ENCODE data around the gene INTS13.

The INTS13 gene

DNA sequence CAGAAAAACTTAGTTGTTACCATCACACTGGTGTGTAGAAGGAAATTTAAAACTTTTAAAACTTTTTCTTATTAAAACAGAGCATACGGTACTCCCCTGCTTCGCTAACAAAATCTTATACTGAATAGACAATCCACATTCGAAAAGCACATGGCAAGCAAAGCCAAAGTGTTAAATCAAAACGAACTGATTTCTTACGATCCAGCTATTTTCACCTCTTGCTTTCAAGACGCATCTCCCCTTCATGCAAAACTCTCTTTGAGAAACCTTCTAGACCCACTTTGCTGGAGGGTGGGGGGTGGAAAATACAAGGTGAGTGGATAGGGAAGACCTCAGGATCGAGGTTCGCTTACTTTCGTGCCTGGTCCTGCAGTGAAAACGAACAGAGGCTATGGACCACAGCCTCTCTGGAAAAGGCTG, 328 bp downstream of the INTS13 start:
- 0 out of 2 replicates have a peak, but pooled peaks have one; percentile 13 for TF ChIP-seq SIN3A (IDR thresholded peaks at IDR 0.05; ENCODE audit: borderline replicate concordance, insufficient read depth, low read length)
- no peak for TF ChIP-seq FOXP2 (optimal IDR thresholded peaks at IDR 0.05; ENCODE audit: borderline replicate concordance, extremely low read depth, extremely low read length, insufficient read depth)

DNA sequence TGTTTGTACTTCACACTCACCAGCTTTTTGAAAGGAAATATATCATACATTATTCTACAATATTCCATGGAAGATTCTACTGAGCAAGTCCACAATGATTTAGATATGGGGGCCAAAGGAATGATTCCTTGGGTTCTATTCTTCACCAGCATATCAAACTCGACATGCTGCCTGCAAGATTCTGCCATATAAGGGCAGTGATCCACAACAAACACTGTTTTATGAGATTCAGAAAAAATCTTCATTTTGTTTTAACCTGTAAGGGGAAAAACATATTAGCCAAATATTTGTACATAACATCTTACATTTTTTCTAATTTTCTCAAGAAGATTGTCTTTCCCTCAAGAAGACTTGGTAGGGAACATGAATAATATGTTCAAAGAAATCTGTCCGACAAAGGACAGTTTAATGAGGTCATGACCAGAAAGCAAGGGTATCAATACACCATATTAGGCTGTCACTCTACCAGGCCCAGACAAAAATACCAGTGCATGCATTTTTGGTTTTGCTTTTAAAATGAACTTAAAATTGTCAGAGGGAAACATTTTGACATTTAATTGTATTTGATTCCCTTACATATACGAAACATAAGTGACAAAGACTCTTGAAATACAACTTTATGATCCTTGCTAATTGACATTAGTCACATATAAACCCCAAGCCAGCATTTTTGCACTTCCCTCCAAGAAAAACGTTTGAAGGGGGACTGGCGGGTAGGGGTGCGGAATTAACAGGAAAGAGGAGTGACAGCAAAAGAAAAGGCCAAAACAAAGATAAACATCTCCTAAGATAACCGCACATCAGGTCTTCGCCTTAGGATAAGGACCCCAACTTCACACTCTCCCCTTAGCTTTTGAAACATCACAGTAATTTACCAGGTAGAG, 980 bp downstream of the INTS13 start:
- TF ChIP-seq TAF1 (IDR thresholded peaks at IDR 0.05; ENCODE audit: borderline replicate concordance, insufficient read depth, low read length), result no peak
- no peak for TF ChIP-seq REST (IDR thresholded peaks at IDR 0.05; ENCODE audit: insufficient read depth in 1 of 2, low read depth in 2 of 2, low read length in 2 of 2)
- TF ChIP-seq POLR2AphosphoS5 (IDR thresholded peaks at IDR 0.05; ENCODE audit: low read depth, low read length), result no peak
- no peak for TF ChIP-seq SIN3A (IDR thresholded peaks at IDR 0.05; ENCODE audit: borderline replicate concordance, insufficient read depth, low read length)
- TF ChIP-seq FOXP2 (optimal IDR thresholded peaks at IDR 0.05; ENCODE audit: borderline replicate concordance, extremely low read depth, extremely low read length, insufficient read depth), result no peak

DNA sequence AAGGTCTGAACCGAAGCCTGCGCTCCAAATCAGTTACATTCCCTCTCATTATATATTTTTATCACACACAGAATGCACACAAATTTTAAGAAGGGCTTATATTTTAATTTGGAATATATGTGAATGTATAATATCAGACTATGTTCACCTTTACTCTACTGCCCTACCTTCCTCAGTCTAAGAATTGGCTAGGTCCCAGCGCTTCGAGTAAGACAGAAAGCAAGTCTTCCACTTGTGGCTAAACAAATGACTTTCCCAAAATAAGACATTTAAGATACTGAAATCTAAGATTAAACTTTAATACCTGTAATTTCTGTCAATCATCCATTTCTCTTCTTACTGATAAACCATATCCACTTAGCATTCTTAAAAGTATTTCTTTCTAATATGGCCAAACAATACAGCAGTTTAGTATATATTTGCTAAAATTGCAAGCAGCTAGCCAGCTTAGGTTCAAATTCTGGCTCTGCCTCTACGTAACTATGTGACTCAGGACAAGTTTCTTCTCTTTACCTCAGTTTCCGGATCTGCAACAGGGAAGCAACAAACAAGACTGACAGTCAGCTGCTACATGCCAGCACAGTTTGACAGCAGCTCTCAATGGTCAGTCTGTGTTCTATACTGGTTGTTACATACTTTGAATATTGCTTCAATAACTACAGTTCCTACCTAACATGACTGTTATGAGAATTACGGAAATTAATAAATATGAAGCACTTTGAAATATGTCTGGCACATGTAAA, 2.0 kb downstream of the INTS13 start:
- TF ChIP-seq SIN3A (IDR thresholded peaks at IDR 0.05; ENCODE audit: borderline replicate concordance, insufficient read depth, low read length), result no peak
- TF ChIP-seq POLR2AphosphoS5 (IDR thresholded peaks at IDR 0.05; ENCODE audit: low read depth, low read length), result no peak
- no peak for TF ChIP-seq REST (IDR thresholded peaks at IDR 0.05; ENCODE audit: insufficient read depth in 1 of 2, low read depth in 2 of 2, low read length in 2 of 2)
- no peak for TF ChIP-seq FOXP2 (optimal IDR thresholded peaks at IDR 0.05; ENCODE audit: borderline replicate concordance, extremely low read depth, extremely low read length, insufficient read depth)
- no peak for TF ChIP-seq TAF1 (IDR thresholded peaks at IDR 0.05; ENCODE audit: borderline replicate concordance, insufficient read depth, low read length)

DNA sequence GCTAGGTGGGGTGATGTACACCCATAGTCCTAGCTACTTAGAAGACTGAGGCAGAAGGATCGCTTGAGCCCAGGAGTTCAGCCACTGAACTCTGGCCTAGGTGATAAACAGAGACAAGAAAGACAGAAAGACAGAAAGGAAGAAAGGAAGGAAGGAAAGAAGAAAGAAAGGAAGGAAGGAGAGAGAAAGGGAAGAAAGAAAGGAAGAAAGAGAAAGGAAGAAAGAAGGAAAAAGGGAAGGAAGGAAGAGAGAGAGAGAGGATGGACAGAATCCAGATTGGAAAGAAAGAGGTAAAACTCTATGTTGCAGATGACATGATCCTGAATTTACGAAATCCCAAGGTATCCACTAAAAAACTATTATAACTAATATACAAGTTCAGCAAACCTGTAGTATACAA, 8.2 kb downstream of the INTS13 start:
- TF ChIP-seq TAF1 (IDR thresholded peaks at IDR 0.05; ENCODE audit: borderline replicate concordance, insufficient read depth, low read length), result no peak
- TF ChIP-seq POLR2AphosphoS5 (IDR thresholded peaks at IDR 0.05; ENCODE audit: low read depth, low read length), result no peak
- no peak for TF ChIP-seq FOXP2 (optimal IDR thresholded peaks at IDR 0.05; ENCODE audit: borderline replicate concordance, extremely low read depth, extremely low read length, insufficient read depth)
- TF ChIP-seq SIN3A (IDR thresholded peaks at IDR 0.05; ENCODE audit: borderline replicate concordance, insufficient read depth, low read length), result no peak
- TF ChIP-seq REST (IDR thresholded peaks at IDR 0.05; ENCODE audit: insufficient read depth in 1 of 2, low read depth in 2 of 2, low read length in 2 of 2), result no peak

DNA sequence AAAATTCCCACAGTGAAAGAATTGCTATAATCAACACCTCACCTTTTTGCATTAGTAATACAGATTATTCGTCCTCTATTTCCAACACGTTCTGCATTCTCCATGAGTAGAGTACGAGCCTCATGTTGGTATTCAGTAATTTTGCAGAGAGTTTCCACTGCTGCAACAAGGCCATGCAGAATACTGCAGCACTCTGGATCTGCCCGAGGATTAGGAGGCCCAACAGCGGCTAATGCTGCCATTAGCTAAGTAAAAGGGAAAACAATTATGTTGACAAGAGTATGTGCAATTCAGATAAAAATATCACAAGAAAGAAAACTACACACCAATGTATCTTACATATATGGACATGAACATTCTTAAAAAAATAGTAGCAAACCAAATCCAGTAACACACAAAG, 9.1 kb downstream of the INTS13 start:
- TF ChIP-seq FOXP2 (optimal IDR thresholded peaks at IDR 0.05; ENCODE audit: borderline replicate concordance, extremely low read depth, extremely low read length, insufficient read depth), result no peak
- TF ChIP-seq REST (IDR thresholded peaks at IDR 0.05; ENCODE audit: insufficient read depth in 1 of 2, low read depth in 2 of 2, low read length in 2 of 2), result no peak
- TF ChIP-seq SIN3A (IDR thresholded peaks at IDR 0.05; ENCODE audit: borderline replicate concordance, insufficient read depth, low read length), result no peak
- TF ChIP-seq TAF1 (IDR thresholded peaks at IDR 0.05; ENCODE audit: borderline replicate concordance, insufficient read depth, low read length), result no peak
- no peak for TF ChIP-seq POLR2AphosphoS5 (IDR thresholded peaks at IDR 0.05; ENCODE audit: low read depth, low read length)
